Measurements from ENCODE around the gene CYP4F3.

CYP4F3 gene

DNA sequence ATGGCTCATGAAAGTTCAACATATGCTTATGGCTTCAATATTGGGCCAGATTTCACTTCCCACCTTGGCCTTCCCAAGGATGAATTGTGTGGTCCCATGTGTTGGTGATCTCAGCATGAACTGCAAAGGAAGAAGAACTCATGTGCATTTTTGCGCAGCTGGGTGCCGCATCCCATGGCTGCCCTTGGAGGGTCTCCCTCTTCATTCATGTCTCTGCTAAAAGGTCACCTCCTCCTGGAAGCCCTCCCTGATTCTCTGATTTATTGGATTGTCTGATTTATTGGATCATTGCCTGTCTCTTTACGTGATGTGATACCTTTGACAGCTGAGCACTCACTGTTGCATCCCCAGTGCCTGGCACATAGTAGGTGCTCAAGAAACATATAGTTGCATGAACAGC lies 27.4 kb upstream of the CYP4F3 start:
- no peak overlapping the region for H3K4me3 ChIP-seq (ENCODE audit: control insufficient read depth, low read depth, low read length)
- TF ChIP-seq, protein P1, sequence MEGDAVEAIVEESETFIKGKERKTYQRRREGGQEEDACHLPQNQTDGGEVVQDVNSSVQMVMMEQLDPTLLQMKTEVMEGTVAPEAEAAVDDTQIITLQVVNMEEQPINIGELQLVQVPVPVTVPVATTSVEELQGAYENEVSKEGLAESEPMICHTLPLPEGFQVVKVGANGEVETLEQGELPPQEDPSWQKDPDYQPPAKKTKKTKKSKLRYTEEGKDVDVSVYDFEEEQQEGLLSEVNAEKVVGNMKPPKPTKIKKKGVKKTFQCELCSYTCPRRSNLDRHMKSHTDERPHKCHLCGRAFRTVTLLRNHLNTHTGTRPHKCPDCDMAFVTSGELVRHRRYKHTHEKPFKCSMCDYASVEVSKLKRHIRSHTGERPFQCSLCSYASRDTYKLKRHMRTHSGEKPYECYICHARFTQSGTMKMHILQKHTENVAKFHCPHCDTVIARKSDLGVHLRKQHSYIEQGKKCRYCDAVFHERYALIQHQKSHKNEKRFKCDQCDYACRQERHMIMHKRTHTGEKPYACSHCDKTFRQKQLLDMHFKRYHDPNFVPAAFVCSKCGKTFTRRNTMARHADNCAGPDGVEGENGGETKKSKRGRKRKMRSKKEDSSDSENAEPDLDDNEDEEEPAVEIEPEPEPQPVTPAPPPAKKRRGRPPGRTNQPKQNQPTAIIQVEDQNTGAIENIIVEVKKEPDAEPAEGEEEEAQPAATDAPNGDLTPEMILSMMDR (IDR thresholded peaks at IDR 0.05; ENCODE audit: control insufficient read depth, insufficient read depth, low read depth, low read length, missing control alignments) = no peak
- no peak for DNase-seq (ENCODE audit: low read depth)

GRCh38 chr19:15614507-15615379 lies 26.0 kb upstream of the CYP4F3 start, which contains the start of gene CYP4F8:
TSS of gene CYP4F8 (plus strand) at chr19:15615218. CDS start at chr19:15615617, 399 bp downstream.
- DNase-seq (ENCODE audit: low read depth) = no peak
- TF ChIP-seq, protein P1 (IDR thresholded peaks at IDR 0.05; ENCODE audit: control insufficient read depth, insufficient read depth, low read depth, low read length, missing control alignments) = no peak

DNA sequence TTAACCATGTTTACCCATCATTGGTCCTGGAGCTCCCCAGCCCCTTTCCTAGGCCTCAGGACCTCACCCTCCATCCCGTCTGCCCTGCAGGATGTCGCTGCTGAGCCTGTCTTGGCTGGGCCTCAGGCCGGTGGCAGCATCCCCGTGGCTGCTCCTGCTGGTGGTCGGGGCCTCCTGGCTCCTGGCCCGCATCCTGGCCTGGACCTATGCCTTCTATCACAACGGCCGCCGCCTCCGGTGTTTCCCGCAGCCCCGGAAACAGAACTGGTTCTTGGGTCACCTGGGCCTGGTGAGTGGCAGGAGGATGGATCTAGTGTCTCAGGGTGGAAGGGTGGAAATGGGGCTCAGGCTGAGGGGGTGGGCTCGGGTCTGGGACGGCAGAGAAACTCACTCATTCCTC lies 25.2 kb upstream of the CYP4F3 start:
- TF ChIP-seq, protein P1 (IDR thresholded peaks at IDR 0.05; ENCODE audit: control insufficient read depth, insufficient read depth, low read depth, low read length, missing control alignments) = no peak
- no peak for DNase-seq (ENCODE audit: low read depth)
- H3K4me3 ChIP-seq (ENCODE audit: control insufficient read depth, low read depth, low read length) = no peak overlapping the region

More at GRCh38 chr19:15614507-15615379, 26.0 kb upstream of the CYP4F3 start, which contains the start of gene CYP4F8:
- no peak within 1 kb of the TSS for H3K4me3 ChIP-seq (ENCODE audit: control insufficient read depth, low read depth, low read length)

GRCh38 chr19:15616183-15616582 lies 24.5 kb upstream of the CYP4F3 start:
- TF ChIP-seq, protein P1 (IDR thresholded peaks at IDR 0.05; ENCODE audit: control insufficient read depth, insufficient read depth, low read depth, low read length, missing control alignments) = no peak
- H3K4me3 ChIP-seq (ENCODE audit: control insufficient read depth, low read depth, low read length) = no peak overlapping the region
- no peak for DNase-seq (ENCODE audit: low read depth)

- TF ChIP-seq, protein P1 (IDR thresholded peaks at IDR 0.05; ENCODE audit: control insufficient read depth, insufficient read depth, low read depth, low read length, missing control alignments) = no peak
- H3K4me3 ChIP-seq (ENCODE audit: control insufficient read depth, low read depth, low read length) = no peak overlapping the region
- no peak for DNase-seq (ENCODE audit: low read depth)
Measured at GRCh38 chr19:15616627-15617270, 23.9 kb upstream of the CYP4F3 start.

DNA sequence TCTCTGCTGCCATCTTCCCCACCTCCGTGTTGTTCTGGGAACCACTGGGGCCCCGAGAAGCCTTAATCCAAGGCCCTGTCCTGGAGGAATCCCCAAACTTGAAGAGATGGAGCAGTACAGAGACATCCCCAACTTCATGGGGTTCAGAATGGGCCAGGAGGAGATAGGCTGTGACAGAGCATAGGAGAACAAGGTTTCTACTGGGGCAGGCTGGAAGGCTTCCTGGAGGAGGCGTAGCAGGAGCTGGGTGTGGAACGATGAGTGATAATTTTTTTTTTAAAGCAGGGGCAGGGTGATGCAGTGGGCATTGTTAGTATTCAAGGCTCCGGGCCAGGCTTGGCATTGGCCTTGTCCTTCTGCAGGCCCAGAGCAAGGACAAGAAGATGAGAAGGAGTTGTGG lies 22.4 kb upstream of the CYP4F3 start:
- no peak overlapping the region for H3K4me3 ChIP-seq (ENCODE audit: control insufficient read depth, low read depth, low read length)
- TF ChIP-seq, protein P1 (IDR thresholded peaks at IDR 0.05; ENCODE audit: control insufficient read depth, insufficient read depth, low read depth, low read length, missing control alignments) = no peak

More for the DNA sequence above, 22.4 kb upstream of the CYP4F3 start:
- no peak for DNase-seq (ENCODE audit: low read depth)
